ENCODE results near the gene FGA.

DNA sequence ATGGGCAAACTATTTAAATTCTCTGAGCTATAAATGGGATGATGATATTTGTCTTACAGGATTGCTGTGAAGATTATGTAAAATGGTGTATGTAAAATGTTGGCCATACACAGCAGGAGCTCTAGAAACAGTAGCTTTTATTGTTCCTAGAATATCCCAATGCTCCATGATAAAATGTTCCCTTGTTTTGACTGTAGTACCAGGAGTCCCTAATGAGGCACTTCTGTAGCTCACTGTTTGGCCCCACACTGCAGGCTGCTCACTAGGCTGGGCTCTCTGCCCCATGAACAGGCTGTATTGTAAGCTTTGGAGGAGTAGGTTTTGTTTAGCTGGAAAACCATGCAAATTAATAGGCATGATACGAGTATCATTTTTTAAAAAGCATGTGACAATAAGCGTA lies 3.3 kb upstream of the FGA start:
- TF ChIP-seq SMC3 (IDR thresholded peaks at IDR 0.05; ENCODE audit: borderline replicate concordance, low read length): no peak
- TF ChIP-seq SP1 (IDR thresholded peaks at IDR 0.05; ENCODE audit: low read depth, low read length): no peak
- TF ChIP-seq GABPA (IDR thresholded peaks at IDR 0.05; ENCODE audit: low read depth): no peak
- no peak for TF ChIP-seq CTCF (IDR thresholded peaks at IDR 0.05 in 2 of 3, conservative IDR thresholded peaks at IDR 0.05 in 1 of 3; ENCODE audit: control insufficient read depth in 2 of 3, extremely low read depth in 1 of 3, insufficient read depth in 1 of 3, low read depth in 3 of 3, low read length in 3 of 3)
- TF ChIP-seq HDAC2 (IDR thresholded peaks at IDR 0.05): no peak

Measured in GM12878 (cell line).